Activated CD8-positive, alpha-beta T cell treated with anti-CD3 and anti-CD28 coated beads, Interleukin-2, amount 10 ng/mL, durations not matched to agents 7 days and 5 days (primary cell): Measurements from ENCODE around the gene ABCF1. TPM values are rescaled to one million over a fixed set of nuclear protein-coding genes. Genes with fewer than 3 reads are reported as not detected.
A peak's percentile ranks its signal among the peaks of the same experiment; 100 is the strongest.

Source experiments
- ATAC-seq: fragments of 150-1000 bp; cut with Tn5 transposase; one replicate; pipeline ENCODE4 v1.10.0; 2021; ENCODE audit warnings: moderate library complexity
- CTCF ChIA-PET: fragments of 350-600 bp; sonication (Branson Sonifier 250); formaldehyde crosslinking; loops from one replicate; lab custom pipeline; 2021; ENCODE audit warnings: antibody characterized with exemption; lab: Charles Lee
- POLR2A ChIA-PET: fragments of 350-600 bp; sonication (Branson Sonifier 250); formaldehyde crosslinking; loops from one replicate; lab custom pipeline; 2021; ENCODE audit warnings: antibody characterized with exemption; lab: Charles Lee
- DNase-seq: peaks from one replicate; pipeline ENCODE4 v3.0.0-alpha.2; 2020
- H3K27ac Mint-ChIP-seq: one replicate; pipeline ENCODE4 v1.8.0; 2021; ENCODE audit warnings: mild to moderate bottlenecking, mixed read lengths
- H3K27me3 Mint-ChIP-seq: one replicate; pipeline ENCODE4 v1.8.0; 2021; ENCODE audit warnings: low read depth, mixed read lengths
- H3K36me3 Mint-ChIP-seq: one replicate; pipeline ENCODE4 v1.8.0; 2021; ENCODE audit warnings: low read depth, mixed read lengths
- H3K4me1 Mint-ChIP-seq: one replicate; pipeline ENCODE4 v1.8.0; 2021; ENCODE audit warnings: low read depth, mixed read lengths
- H3K4me3 Mint-ChIP-seq: one replicate; pipeline ENCODE4 v1.8.0; 2021; ENCODE audit warnings: mild to moderate bottlenecking, mixed read lengths
- H3K9me3 Mint-ChIP-seq: one replicate; pipeline ENCODE4 v1.8.0; 2022; ENCODE audit warnings: mixed read lengths; ENCODE audit not compliant: insufficient read depth
- total RNA-seq, 2 experiments: library from RNA; stranded (reverse); gene quantifications; one replicate each; pipeline ENCODE4 v1.2.3, GENCODE V29; 2021

ABCF1 gene
- total RNA-seq, 2 experiments from 2014 or later = 72.2 to 79.6 TPM

- no peak overlapping the region for H3K4me3 Mint-ChIP-seq
- no peak for DNase-seq
- peaks cover 19% of the 10 kb centered on the region for H3K4me1 Mint-ChIP-seq
- ATAC-seq = no peak
- H3K9me3 Mint-ChIP-seq = no peaks in the 10 kb centered on the region
- ChIA-PET CTCF (interaction anchor here (1.1 to 7.8 kb wide), 5 partner anchors 16 to 146 kb away, joined by 3 to 119 read pairs (median 20); no protein-coding TSS in a partner anchor), POLR2A (interaction anchor here (0.6 to 5.7 kb wide), 7 partner anchors 12 to 128 kb away, joined by 3 to 60 read pairs (median 4); partner anchors contain the start of gene ABCF1)
- H3K36me3 Mint-ChIP-seq = peaks cover 56% of the 10 kb centered on the region
- no peak overlapping the region for H3K27ac Mint-ChIP-seq
- no peaks in the 10 kb centered on the region for H3K27me3 Mint-ChIP-seq
Measured at GRCh38 chr6:30599625-30600324, 28.5 kb downstream of the ABCF1 start.

- DNase-seq = no peak
- Mint-ChIP-seq H3K4me3 (no peak overlapping the region), H3K9me3 (no peaks in the 10 kb centered on the region), H3K4me1 (peaks cover 18% of the 10 kb centered on the region), H3K27me3 (no peaks in the 10 kb centered on the region), H3K36me3 (peaks cover 59% of the 10 kb centered on the region), H3K27ac (no peak overlapping the region)
- POLR2A ChIA-PET = interaction anchor here (0.6 to 5.7 kb wide), 6 partner anchors 10 to 1567 kb away, joined by 3 to 60 read pairs (median 4); partner anchors contain the start of gene ABCF1
- CTCF ChIA-PET = interaction anchor here (0.9 to 7.8 kb wide), 5 partner anchors 23 to 130 kb away, joined by 3 to 119 read pairs (median 5); no protein-coding TSS in a partner anchor
- no peak for ATAC-seq
Measured at GRCh38 chr6:30600451-30600961, 29.3 kb downstream of the ABCF1 start.

- ATAC-seq = no peak
- H3K36me3 Mint-ChIP-seq = peaks cover 66% of the 10 kb centered on the region
Measured at GRCh38 chr6:30601436-30601814, 30.2 kb downstream of the ABCF1 start.

GRCh38 chr6:30601815-30602641 lies 30.8 kb downstream of the ABCF1 start:
- DNase-seq (no peak), ATAC-seq (no peak)
- Mint-ChIP-seq H3K27me3 (no peaks in the 10 kb centered on the region), H3K27ac (no peak overlapping the region), H3K4me1 (peaks cover 27% of the 10 kb centered on the region), H3K4me3 (no peak overlapping the region), H3K9me3 (no peaks in the 10 kb centered on the region), H3K36me3 (peaks cover 71% of the 10 kb centered on the region)
- ChIA-PET POLR2A (interaction anchor here (0.8 to 5.7 kb wide), 5 partner anchors 9 to 134 kb away, joined by 3 to 60 read pairs (median 4); no protein-coding TSS in a partner anchor), CTCF (interaction anchor here (6.6 to 7.8 kb wide), 2 partner anchors 58 to 118 kb away, joined by 107 to 119 read pairs; no protein-coding TSS in a partner anchor)

More at GRCh38 chr6:30601436-30601814, 30.2 kb downstream of the ABCF1 start:
- Mint-ChIP-seq H3K9me3 (no peaks in the 10 kb centered on the region), H3K4me3 (no peak overlapping the region), H3K27me3 (no peaks in the 10 kb centered on the region), H3K27ac (peak overlapping the region; percentile 67), H3K4me1 (peaks cover 23% of the 10 kb centered on the region)
- no peak for DNase-seq
- POLR2A ChIA-PET = interaction anchor here (0.8 to 5.7 kb wide), 3 partner anchors 9 to 135 kb away, joined by 4 to 60 read pairs (median 4); no protein-coding TSS in a partner anchor
- CTCF ChIA-PET = interaction anchor here (0.9 to 7.8 kb wide), 4 partner anchors 24 to 129 kb away, joined by 3 to 119 read pairs (median 56); no protein-coding TSS in a partner anchor

GRCh38 chr6:30603961-30604360 lies 32.7 kb downstream of the ABCF1 start:
- no peaks in the 10 kb centered on the region for H3K9me3 Mint-ChIP-seq
- peaks cover 31% of the 10 kb centered on the region for H3K4me1 Mint-ChIP-seq
- H3K27me3 Mint-ChIP-seq = no peaks in the 10 kb centered on the region
- no peak overlapping the region for H3K27ac Mint-ChIP-seq
- H3K36me3 Mint-ChIP-seq = peaks cover 80% of the 10 kb centered on the region
- H3K4me3 Mint-ChIP-seq = no peak overlapping the region
- DNase-seq (no peak), ATAC-seq (no peak)
- ChIA-PET CTCF (interaction anchor here (1.6 to 1.7 kb wide), 2 partner anchors 8 to 11 kb away, joined by 3 read pairs; no protein-coding TSS in a partner anchor), POLR2A (interaction anchor here (0.6 to 1.7 kb wide), 3 partner anchors 9 to 303 kb away, joined by 3 read pairs; no protein-coding TSS in a partner anchor)

GRCh38 chr6:30610065-30610464 lies 38.8 kb downstream of the ABCF1 start:
- Mint-ChIP-seq H3K4me3 (no peak overlapping the region), H3K9me3 (no peaks in the 10 kb centered on the region), H3K4me1 (peaks cover 68% of the 10 kb centered on the region), H3K27ac (no peak overlapping the region), H3K36me3 (peaks cover 87% of the 10 kb centered on the region), H3K27me3 (no peaks in the 10 kb centered on the region)
- ATAC-seq (no peak), DNase-seq (no peak)
- CTCF ChIA-PET = interaction anchor here (0.7 to 2.0 kb wide), 7 partner anchors 12 to 156 kb away, joined by 3 to 15 read pairs (median 5); no protein-coding TSS in a partner anchor
- POLR2A ChIA-PET = interaction anchor here (0.7 to 1.2 kb wide), 4 partner anchors 8 to 13 kb away, joined by 3 to 6 read pairs (median 4); no protein-coding TSS in a partner anchor

GRCh38 chr6:30611150-30611855 lies 40.1 kb downstream of the ABCF1 start:
- Mint-ChIP-seq H3K36me3 (peaks cover 88% of the 10 kb centered on the region), H3K27me3 (peaks cover 1% of the 10 kb centered on the region), H3K4me1 (peaks cover 64% of the 10 kb centered on the region), H3K4me3 (no peak overlapping the region), H3K9me3 (no peaks in the 10 kb centered on the region), H3K27ac (peak overlapping the region; percentile 22)
- ChIA-PET CTCF (interaction anchor here (1.3 to 2.1 kb wide), 5 partner anchors 13 to 120 kb away, joined by 3 to 15 read pairs (median 9); no protein-coding TSS in a partner anchor), POLR2A (interaction anchor here (0.9 to 1.2 kb wide), 3 partner anchors 10 to 14 kb away, joined by 3 to 6 read pairs (median 4); no protein-coding TSS in a partner anchor)
- no peak for DNase-seq
- no peak for ATAC-seq

GRCh38 chr6:30611856-30612194 lies 40.6 kb downstream of the ABCF1 start:
- ChIA-PET CTCF (interaction anchor here (0.7 to 3.5 kb wide), 10 partner anchors 8 to 128 kb away, joined by 3 to 30 read pairs (median 7); partner anchors contain the start of genes DHX16 and MDC1), POLR2A (interaction anchor here (1.0 to 4.7 kb wide), 2 partner anchors 13 to 118 kb away, joined by 3 to 60 read pairs; no protein-coding TSS in a partner anchor)
- Mint-ChIP-seq H3K36me3 (peaks cover 88% of the 10 kb centered on the region), H3K4me3 (no peak overlapping the region), H3K9me3 (no peaks in the 10 kb centered on the region), H3K27ac (peak overlapping the region; percentile 22), H3K27me3 (peaks cover 2% of the 10 kb centered on the region), H3K4me1 (peaks cover 59% of the 10 kb centered on the region)
- DNase-seq = no peak
- ATAC-seq = no peak

- H3K4me1 Mint-ChIP-seq = peaks cover 59% of the 10 kb centered on the region
- ATAC-seq (no peak), DNase-seq (no peak)
- H3K4me3 Mint-ChIP-seq = no peak overlapping the region
- peaks cover 90% of the 10 kb centered on the region for H3K36me3 Mint-ChIP-seq
- peaks cover 2% of the 10 kb centered on the region for H3K27me3 Mint-ChIP-seq
- no peak overlapping the region for H3K27ac Mint-ChIP-seq
- POLR2A ChIA-PET = interaction anchor here (0.8 to 4.7 kb wide), 4 partner anchors 13 to 118 kb away, joined by 3 to 60 read pairs (median 4); no protein-coding TSS in a partner anchor
- CTCF ChIA-PET = interaction anchor here (0.7 to 3.5 kb wide), 15 partner anchors 8 to 130 kb away, joined by 3 to 30 read pairs (median 5); partner anchors contain the start of genes ATAT1, DHX16 and MDC1
- H3K9me3 Mint-ChIP-seq = no peaks in the 10 kb centered on the region
Measured at GRCh38 chr6:30612213-30612612, 41.0 kb downstream of the ABCF1 start.

- peaks cover 55% of the 10 kb centered on the region for H3K4me1 Mint-ChIP-seq
- H3K36me3 Mint-ChIP-seq = peaks cover 84% of the 10 kb centered on the region
- H3K27me3 Mint-ChIP-seq = peaks cover 2% of the 10 kb centered on the region
- DNase-seq (no peak), ATAC-seq (no peak)
- H3K9me3 Mint-ChIP-seq = no peaks in the 10 kb centered on the region
- ChIA-PET POLR2A (interaction anchor here (0.8 to 4.7 kb wide), 11 partner anchors 9 to 118 kb away, joined by 3 to 60 read pairs (median 3); partner anchors contain the start of genes ABCF1 and MDC1), CTCF (interaction anchor here (0.7 to 3.5 kb wide), 25 partner anchors 9 to 467 kb away, joined by 3 to 30 read pairs (median 4); partner anchors contain the start of genes ATAT1, DHX16 and MDC1)
- H3K4me3 Mint-ChIP-seq = no peak overlapping the region
- H3K27ac Mint-ChIP-seq = peak overlapping the region; percentile 31
Measured at GRCh38 chr6:30612687-30613248, 41.5 kb downstream of the ABCF1 start.
